Effector memory CD4-positive, alpha-beta T cell (primary cell): Measurements from ENCODE around the gene STMN3.
A peak's percentile ranks its signal among the peaks of the same experiment; 100 is the strongest.
"Not testable (repeated sequence)": the region's sequence is repeated elsewhere in the genome, so short reads cannot be mapped to it uniquely, and the experiment has no call there.

ENCODE experiments used
- DNase-seq, 3 donors: peaks; one replicate each; pipeline ENCODE4 v3.0.0-alpha.2; 2020
- H3K27ac ChIP-seq: 2 replicates; pipeline ENCODE4 v1.7.0; 2013; ENCODE audit warnings: mild to moderate bottlenecking, low read length, moderate library complexity; ENCODE audit not compliant: insufficient read depth, poor library complexity, severe bottlenecking
- H3K27me3 ChIP-seq: replicated peaks from 2 replicates; pipeline ENCODE4 v1.7.0; 2013; ENCODE audit warnings: mild to moderate bottlenecking, low read length; ENCODE audit not compliant: insufficient read depth, control insufficient read depth, poor library complexity, severe bottlenecking
- H3K36me3 ChIP-seq: 2 replicates; pipeline ENCODE4 v1.7.0; 2013; ENCODE audit warnings: mild to moderate bottlenecking, low read length, moderate library complexity; ENCODE audit not compliant: control insufficient read depth, insufficient read depth
- H3K4me1 ChIP-seq: 2 replicates; pipeline ENCODE4 v1.7.0; 2013; ENCODE audit warnings: low read length, mild to moderate bottlenecking; ENCODE audit not compliant: control insufficient read depth, insufficient read depth, poor library complexity, severe bottlenecking
- H3K4me3 ChIP-seq: 2 replicates; pipeline ENCODE4 v1.7.0; 2013; ENCODE audit warnings: low read length, low read depth, mild to moderate bottlenecking; ENCODE audit not compliant: insufficient read depth, poor library complexity, severe bottlenecking
- H3K9me3 ChIP-seq: 2 replicates; pipeline ENCODE4 v1.7.0; 2013; ENCODE audit warnings: mild to moderate bottlenecking, low read length, moderate library complexity; ENCODE audit not compliant: control insufficient read depth

The STMN3 gene

DNA sequence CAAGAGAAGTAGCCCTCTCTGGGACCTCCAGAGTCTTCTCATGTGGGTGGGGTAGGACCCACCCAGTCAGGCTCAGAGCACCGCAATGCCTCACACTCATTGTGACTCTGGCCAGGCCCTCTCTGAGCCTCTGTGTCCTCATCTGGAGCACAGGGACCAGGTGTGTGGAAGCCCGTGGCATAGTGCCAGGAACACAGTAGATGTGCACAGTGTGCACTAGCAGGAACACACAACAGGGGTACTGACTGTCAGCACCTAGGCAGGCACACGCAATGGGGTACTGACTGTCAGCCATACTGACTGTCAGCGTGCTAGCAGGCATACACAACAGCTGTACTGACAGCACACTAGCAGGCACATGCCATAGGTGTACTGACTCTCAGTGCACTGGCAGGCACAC is 2.0 kb upstream of the STMN3 start:
- H3K4me1 ChIP-seq, result peaks cover 30% of the 10 kb centered on the region
- H3K27me3 ChIP-seq, result no peaks in the 10 kb centered on the region
- no peak for DNase-seq
- H3K4me3 ChIP-seq, result no peak overlapping the region
- H3K9me3 ChIP-seq, result no peaks in the 10 kb centered on the region
- H3K36me3 ChIP-seq, result no peaks in the 10 kb centered on the region
- no peak overlapping the region for H3K27ac ChIP-seq

DNA sequence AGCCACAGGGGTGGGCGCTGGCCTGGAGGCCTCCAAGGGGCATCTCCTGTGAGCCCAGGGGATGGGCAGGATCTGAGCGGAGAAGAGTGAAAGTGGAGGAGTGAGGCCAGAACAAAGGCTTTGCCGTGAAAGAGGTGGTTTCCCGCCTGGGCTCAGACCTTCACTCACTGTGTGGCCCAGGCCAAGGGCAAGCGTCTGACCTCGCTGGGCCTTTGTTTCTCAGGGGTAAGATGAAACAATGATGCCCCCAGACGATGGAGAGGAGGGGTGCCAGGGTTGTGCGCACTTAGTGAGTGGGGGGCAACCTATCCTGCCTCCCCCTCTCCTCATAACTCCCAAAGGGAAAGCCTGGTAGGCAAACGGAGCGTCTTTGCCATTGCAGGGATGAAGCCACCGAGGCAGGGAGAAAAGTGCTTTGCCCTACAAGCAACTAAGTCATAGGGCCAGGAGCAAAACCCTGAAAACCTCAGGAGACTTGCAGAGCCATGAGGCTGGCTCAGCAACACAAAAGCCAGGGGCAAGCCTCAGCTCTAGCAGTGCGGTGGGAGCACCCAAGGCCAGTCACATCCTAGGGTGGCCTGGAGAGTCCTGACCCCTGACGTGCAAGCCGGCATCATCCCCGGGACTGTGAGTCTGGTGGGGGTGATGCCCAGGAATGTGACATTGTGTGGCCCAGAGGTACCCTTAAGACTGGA is 897 bp upstream of the STMN3 start:
- peaks cover 27% of the 10 kb centered on the region for H3K4me1 ChIP-seq
- peak overlapping the region; percentile 71 for H3K4me3 ChIP-seq
- H3K9me3 ChIP-seq, result no peaks in the 10 kb centered on the region
- H3K36me3 ChIP-seq, result no peaks in the 10 kb centered on the region
- H3K27me3 ChIP-seq, result no peaks in the 10 kb centered on the region
- no peak for DNase-seq
- H3K27ac ChIP-seq, result peak overlapping the region; percentile 60

DNA sequence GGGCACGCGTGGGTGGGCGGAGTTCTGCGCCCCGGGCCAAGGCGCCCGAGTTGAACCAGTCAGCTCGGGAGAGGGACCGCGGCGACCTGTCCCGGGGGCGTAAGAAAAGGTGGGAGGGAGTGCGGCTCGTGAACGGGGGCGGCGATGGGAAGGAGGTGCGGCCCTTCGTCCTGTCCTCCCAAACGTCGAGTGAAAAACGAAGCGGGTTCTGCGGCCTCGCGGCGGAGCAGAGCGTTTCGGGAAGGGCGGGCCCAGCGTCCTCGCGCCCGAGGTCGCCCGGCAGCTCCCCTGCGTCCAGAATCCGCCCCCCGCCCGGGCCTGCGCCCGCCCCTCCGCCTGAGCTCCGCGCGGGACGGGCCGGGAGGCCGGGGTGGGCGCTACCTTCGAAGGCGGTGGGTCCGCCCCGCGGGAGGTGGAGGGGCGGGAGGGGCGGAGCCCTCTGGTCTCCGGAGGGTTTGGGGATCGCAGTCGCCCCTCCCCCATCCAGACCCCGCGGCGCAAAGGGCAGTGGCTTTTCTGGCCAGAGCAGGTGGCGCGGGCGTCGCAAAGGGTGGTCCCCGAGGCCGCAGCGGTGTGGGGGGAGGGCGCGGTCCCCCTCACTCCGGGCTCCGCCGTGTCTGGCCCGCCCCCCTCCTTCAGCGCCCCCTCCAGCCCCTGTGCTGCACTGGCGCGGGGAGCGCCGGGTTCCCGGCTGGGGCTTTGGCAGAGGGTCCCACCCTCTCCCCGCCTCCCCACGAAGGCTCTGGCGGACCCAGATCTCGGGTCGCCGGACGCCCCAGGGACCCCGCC is 838 bp downstream of the STMN3 start:
- Histone ChIP-seq H3K36me3 (no peaks in the 10 kb centered on the region), H3K27ac (peak overlapping the region; percentile 48), H3K4me1 (peaks cover 17% of the 10 kb centered on the region), H3K27me3 (no peaks in the 10 kb centered on the region), H3K4me3 (peak overlapping the region; percentile 71), H3K9me3 (no peaks in the 10 kb centered on the region)
- peak; percentile 25 to 49 (median 40) for DNase-seq

DNA sequence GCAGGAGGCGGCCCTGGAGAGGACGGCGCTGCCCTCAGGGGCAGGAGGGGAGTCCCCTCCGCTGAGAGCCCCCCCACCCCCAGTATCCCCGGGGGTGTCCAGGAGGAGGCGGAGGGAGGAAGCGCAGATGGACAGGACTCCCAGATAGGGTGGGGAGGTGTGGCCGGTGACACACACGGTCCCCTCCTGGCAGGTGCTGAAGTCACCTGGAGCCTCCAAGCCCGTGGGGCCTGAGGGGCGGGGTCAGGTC is 1.4 kb downstream of the STMN3 start:
- Histone ChIP-seq H3K9me3 (no peaks in the 10 kb centered on the region), H3K4me1 (peaks cover 17% of the 10 kb centered on the region), H3K4me3 (peak overlapping the region; percentile 71), H3K27ac (peak overlapping the region; percentile 48), H3K27me3 (no peaks in the 10 kb centered on the region), H3K36me3 (no peaks in the 10 kb centered on the region)
- DNase-seq, result peak in 1 of 3 donors; percentile 50

DNA sequence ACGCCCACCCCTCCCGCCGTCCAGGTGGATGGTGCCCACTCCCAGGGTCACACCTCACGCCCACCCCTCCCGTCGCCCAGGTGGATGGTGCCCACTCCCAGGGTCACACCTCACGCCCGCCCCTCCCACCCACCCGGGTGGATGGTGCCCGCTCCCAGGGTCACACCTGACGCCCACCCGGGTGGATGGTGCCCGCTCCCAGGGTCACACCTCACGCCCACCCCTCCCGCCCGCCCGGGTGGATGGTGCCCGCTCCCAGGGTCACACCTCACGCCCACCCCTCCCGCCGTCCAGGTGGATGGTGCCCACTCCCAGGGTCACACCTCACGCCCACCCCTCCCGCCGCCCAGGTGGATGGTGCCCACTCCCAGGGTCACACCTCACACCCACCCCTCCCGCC is 2.7 kb downstream of the STMN3 start:
- H3K9me3 ChIP-seq, DNase-seq, H3K36me3 ChIP-seq, H3K27me3 ChIP-seq, H3K27ac ChIP-seq, H3K4me3 ChIP-seq: not testable (repeated sequence)
- H3K4me1 ChIP-seq, result peaks cover 17% of the 10 kb centered on the region

DNA sequence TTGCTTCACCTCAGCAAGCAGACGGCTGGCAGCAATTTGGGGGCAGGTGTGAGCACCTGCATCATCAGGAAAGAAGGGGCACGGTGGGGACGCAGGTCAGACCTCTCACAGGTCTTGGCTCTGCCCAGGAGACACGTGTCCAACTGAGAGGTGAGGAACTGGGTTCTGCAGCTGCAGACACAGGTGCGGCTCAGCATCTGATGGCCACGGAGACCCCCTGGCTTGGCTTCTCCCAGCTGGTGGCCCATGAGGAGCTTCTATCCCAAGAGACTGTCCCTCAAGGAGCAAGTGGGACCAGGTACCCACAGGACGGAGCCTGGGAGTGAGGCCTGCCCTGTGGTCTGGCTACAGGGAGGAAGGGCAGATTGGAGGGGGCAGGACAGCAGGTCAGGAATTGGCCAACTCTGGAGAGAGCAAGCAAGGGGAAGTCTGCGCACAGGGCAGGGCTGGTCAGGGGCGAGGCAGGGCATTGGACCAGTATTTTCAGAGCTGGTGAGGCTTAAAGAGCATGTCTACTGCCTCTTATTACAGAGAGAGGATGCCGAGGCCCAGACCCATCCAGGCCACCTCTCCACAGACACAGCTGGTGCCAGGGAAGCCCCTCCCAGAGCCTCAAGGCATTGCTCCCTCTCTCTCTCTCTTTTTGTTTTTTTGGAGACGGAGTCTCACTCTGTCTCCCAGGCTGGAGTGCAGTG is 4.2 kb downstream of the STMN3 start:
- no peak overlapping the region for H3K27ac ChIP-seq
- no peaks in the 10 kb centered on the region for H3K9me3 ChIP-seq
- H3K4me1 ChIP-seq, result peaks cover 11% of the 10 kb centered on the region
- peaks cover under 1% of the 10 kb centered on the region for H3K36me3 ChIP-seq
- no peak for DNase-seq
- H3K27me3 ChIP-seq, result no peaks in the 10 kb centered on the region
- H3K4me3 ChIP-seq, result no peak overlapping the region

DNA sequence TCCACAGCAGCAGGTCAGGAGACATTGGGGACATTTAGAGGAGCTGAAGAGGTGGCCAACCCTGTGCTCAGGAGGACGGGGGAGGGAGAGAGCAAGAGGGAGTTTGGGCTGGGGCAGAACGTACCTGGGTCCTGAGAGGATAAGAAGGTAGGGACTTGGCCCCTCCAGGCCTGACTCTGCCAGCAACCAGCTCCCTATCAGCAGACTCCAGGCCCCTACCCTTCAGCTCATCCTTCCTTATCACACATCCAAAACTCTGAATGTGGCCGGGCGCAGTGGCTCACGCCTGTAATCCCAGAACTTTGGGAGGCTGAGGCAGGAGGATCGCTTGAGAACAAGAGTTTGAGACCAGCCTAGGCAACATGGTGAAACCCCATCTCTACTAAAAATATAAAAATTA is 5.0 kb downstream of the STMN3 start:
- Histone ChIP-seq H3K4me3 (no peak overlapping the region), H3K27ac (no peak overlapping the region), H3K4me1 (peaks cover 11% of the 10 kb centered on the region), H3K27me3 (no peaks in the 10 kb centered on the region), H3K36me3 (peaks cover 6% of the 10 kb centered on the region), H3K9me3 (no peaks in the 10 kb centered on the region)
- DNase-seq, result no peak

DNA sequence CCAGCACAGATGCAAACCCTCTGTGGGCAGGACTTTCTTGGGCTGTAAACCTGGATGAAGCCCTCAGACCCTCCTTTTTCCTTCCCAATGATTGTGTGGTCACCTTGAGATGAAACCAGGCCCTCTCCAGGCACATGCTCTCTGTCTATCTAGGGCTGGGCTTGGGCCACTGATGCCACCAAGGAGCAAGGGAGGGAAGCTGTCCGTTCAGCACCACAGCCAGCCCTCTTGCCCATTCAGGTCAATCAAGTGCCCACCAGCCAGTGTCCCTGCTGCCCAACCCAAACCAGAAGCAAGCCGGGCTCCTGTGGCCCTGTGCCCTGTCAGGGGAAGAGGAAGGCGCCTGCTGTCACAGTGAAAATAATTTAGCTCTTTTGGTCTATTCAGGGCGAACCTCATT is 8.0 kb downstream of the STMN3 start:
- Histone ChIP-seq H3K9me3 (no peaks in the 10 kb centered on the region), H3K4me3 (no peak overlapping the region), H3K36me3 (peaks cover 6% of the 10 kb centered on the region), H3K27me3 (no peaks in the 10 kb centered on the region), H3K4me1 (peaks cover 10% of the 10 kb centered on the region), H3K27ac (no peak overlapping the region)
- no peak for DNase-seq

DNA sequence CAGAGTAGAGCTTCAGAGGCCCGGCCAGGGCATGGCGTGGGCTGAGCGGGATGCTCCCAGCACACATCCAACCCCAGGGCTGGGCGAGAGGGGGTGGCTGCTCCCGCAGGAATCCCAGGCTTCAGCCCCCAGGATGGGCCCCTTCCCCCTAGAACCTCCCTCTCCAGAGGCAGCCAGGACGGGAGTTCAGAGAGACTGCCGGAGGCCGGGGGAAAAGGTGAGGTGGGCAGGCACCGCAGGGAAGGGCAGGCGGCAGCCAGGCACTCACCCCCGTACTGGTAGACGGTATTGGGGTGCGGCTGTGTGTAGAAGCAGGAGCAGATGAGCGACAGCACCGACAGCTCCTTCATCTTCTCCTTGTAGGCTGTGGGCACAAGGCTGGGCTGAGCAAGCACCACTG is 9.3 kb downstream of the STMN3 start:
- Histone ChIP-seq H3K4me3 (no peak overlapping the region), H3K9me3 (no peaks in the 10 kb centered on the region)

DNA sequence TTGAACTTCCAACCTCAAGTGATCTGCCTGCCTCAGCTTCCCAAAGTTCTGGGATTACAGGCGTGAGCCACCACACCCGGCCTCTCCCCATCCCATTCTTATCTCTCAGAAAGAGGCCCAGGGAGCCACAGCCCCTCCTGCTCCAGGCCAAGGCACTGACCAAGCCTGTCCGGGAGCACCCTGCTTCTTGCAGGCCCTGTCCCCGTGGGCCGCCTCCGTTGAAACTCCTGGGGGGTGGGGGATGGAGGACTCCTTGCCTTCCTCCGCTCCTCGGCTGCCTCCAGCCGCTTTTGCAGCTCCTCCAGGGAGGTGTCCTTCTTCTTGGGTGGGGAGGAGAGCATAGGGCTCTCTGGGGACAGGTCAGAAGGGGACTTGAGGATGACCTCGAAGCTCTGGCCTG is 9.7 kb downstream of the STMN3 start:
- Histone ChIP-seq H3K36me3 (peaks cover 6% of the 10 kb centered on the region), H3K27me3 (no peaks in the 10 kb centered on the region), H3K27ac (no peak overlapping the region), H3K4me3 (no peak overlapping the region), H3K4me1 (peaks cover 24% of the 10 kb centered on the region), H3K9me3 (no peaks in the 10 kb centered on the region)
- DNase-seq, result no peak

More for the DNA sequence above, 9.3 kb downstream of the STMN3 start:
- H3K27me3 ChIP-seq, result no peaks in the 10 kb centered on the region
- DNase-seq, result no peak
- peaks cover 22% of the 10 kb centered on the region for H3K4me1 ChIP-seq
- peaks cover 6% of the 10 kb centered on the region for H3K36me3 ChIP-seq
- H3K27ac ChIP-seq, result no peak overlapping the region
